H1 (cell line): ENCODE results near the gene HADHB. TPM values are rescaled to one million over a fixed set of nuclear protein-coding genes. Genes with fewer than 3 reads are reported as not detected.

ENCODE experiments used
- FOSL1 ChIP-seq: IDR thresholded peaks from 2 replicates; pipeline ENCODE4 v1.6.1; 2011; ENCODE audit warnings: mild to moderate bottlenecking, low read depth, low read length, moderate library complexity; ENCODE audit not compliant: insufficient read depth
- POU5F1 ChIP-seq: IDR thresholded peaks from 2 replicates; pipeline ENCODE4 v1.6.1; 2011; ENCODE audit warnings: low read depth, mild to moderate bottlenecking, low read length, moderate library complexity
- polyA plus RNA-seq, 7 experiments: library from polyadenylated mRNA; depleted of rRNA in 3 of 7; stranded (reverse) in 5 of 7; unstranded in 2 of 7; fragments of >200 nt in 5 of 7; fragments of 200-250 nt in 2 of 7; gene quantifications; 1 replicate in 5 of 7; 2 replicates in 1 of 7; 4 replicates in 1 of 7; pipeline versions ENCODE4 v1.2.1 to v1.2.3, GENCODE V29; 2011 to 2013; ENCODE audit warnings: missing spikeins in 2 of 7, mixed read lengths in 2 of 7
- total RNA-seq: library from RNA; stranded (reverse); fragmentation: NEBNext Ultra II Directional; extraction: Animal tissue kit (Norgen Biotek cat#: 25700); gene quantifications from 2 replicates; pipeline ENCODE4 v1.2.1, GENCODE V29; 2021
- TF ChIP-seq, protein P1 (sequence below): IDR thresholded peaks from 2 replicates; pipeline ENCODE4 v1.6.1; 2012; ENCODE audit warnings: inconsistent platforms

HADHB gene
- total and polyA plus RNA-seq, 2 of the 8 experiments (the other 6 are each of a cell fraction or from before 2014, with no cell fraction given): 47.7 to 52.3 TPM

DNA sequence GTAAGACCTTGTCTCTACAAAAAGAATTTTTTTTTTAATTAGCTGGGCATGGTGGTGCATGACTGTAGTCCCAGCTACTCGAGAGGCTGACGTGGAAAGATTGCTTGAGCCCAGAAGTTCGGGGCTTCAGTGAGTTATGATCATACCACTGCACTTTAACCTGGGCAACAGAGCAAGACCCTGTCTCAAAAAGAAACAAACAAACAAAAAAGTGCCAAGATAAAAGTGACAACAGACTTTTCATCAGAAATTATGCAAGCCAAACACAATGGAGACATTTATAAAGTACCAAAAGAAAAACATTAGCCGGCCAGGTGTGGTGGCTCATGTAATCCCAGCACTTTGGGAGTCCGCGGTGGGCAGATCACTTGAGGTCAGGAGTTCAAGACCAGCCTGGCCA is 27.0 kb upstream of the HADHB start (continued):
- TF ChIP-seq FOSL1 (no peak), POU5F1 (no peak)
- TF ChIP-seq, protein P1, sequence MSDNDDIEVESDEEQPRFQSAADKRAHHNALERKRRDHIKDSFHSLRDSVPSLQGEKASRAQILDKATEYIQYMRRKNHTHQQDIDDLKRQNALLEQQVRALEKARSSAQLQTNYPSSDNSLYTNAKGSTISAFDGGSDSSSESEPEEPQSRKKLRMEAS: no peak
